H9 (cell line): ENCODE data around the gene LCE1A. TPM values are rescaled to one million over a fixed set of nuclear protein-coding genes. Genes with fewer than 3 reads are reported as not detected.

Experiments
- DNase-seq: peaks from one replicate; pipeline ENCODE4 v3.0.0-alpha.2; 2017
- H2AFZ ChIP-seq: one replicate; pipeline ENCODE4 v1.6.1; 2013; ENCODE audit warnings: mild to moderate bottlenecking, low read length, control low read depth, moderate library complexity
- H2AK5ac ChIP-seq: 2 replicates; pipeline ENCODE4 v1.6.1; 2013; ENCODE audit warnings: low read length, control low read depth, mixed read lengths; ENCODE audit not compliant: insufficient read length
- H2BK120ac ChIP-seq: one replicate; pipeline ENCODE4 v1.6.1; 2013; ENCODE audit warnings: low read depth, mild to moderate bottlenecking, low read length, control low read depth, inconsistent platforms; ENCODE audit not compliant: poor library complexity, severe bottlenecking
- H2BK12ac ChIP-seq: 2 replicates; pipeline ENCODE4 v1.6.1; 2013; ENCODE audit warnings: low read length, control low read depth, mixed read lengths, low read depth; ENCODE audit not compliant: insufficient read length
- H2BK15ac ChIP-seq: 2 replicates; pipeline ENCODE4 v1.6.1; 2013; ENCODE audit warnings: low read depth, low read length, control low read depth
- H2BK20ac ChIP-seq: one replicate; pipeline ENCODE4 v1.6.1; 2013; ENCODE audit warnings: low read depth, mild to moderate bottlenecking, low read length, control low read depth, inconsistent platforms; ENCODE audit not compliant: poor library complexity, severe bottlenecking
- H2BK5ac ChIP-seq: 2 replicates; pipeline ENCODE4 v1.6.1; 2013; ENCODE audit warnings: low read length, control low read depth, mixed read lengths; ENCODE audit not compliant: insufficient read length
- H3K14ac ChIP-seq: 2 replicates; pipeline ENCODE4 v1.6.1; 2013; ENCODE audit warnings: low read length, control low read depth; ENCODE audit not compliant: insufficient read depth
- H3K18ac ChIP-seq: 2 replicates; pipeline ENCODE4 v1.6.1; 2013; ENCODE audit warnings: low read depth, mild to moderate bottlenecking, mixed read lengths, low read length, control low read depth; ENCODE audit not compliant: insufficient read length
- H3K23ac ChIP-seq: 2 replicates; pipeline ENCODE4 v1.6.1; 2013; ENCODE audit warnings: low read length, control low read depth, mixed read lengths, low read depth; ENCODE audit not compliant: insufficient read length
- H3K23me2 ChIP-seq: 2 replicates; pipeline ENCODE4 v1.6.1; 2013; ENCODE audit warnings: low read depth, mild to moderate bottlenecking, mixed read lengths, low read length, control low read depth; ENCODE audit not compliant: insufficient read length, poor library complexity, severe bottlenecking
- H3K27ac ChIP-seq: 2 replicates; pipeline ENCODE4 v1.5.1; 2013; ENCODE audit warnings: low read length, control low read depth, mixed read lengths, low read depth; ENCODE audit not compliant: insufficient read length
- H3K27me3 ChIP-seq: 2 replicates; pipeline ENCODE4 v1.6.1; 2013; ENCODE audit warnings: low read length, control low read depth, inconsistent platforms; ENCODE audit not compliant: insufficient read depth
- H3K4ac ChIP-seq: 2 replicates; pipeline ENCODE4 v1.6.1; 2013; ENCODE audit warnings: low read depth, mild to moderate bottlenecking, control low read depth, inconsistent platforms, low read length, moderate library complexity
- H3K4me1 ChIP-seq: 2 replicates; pipeline ENCODE4 v1.6.1; 2013; ENCODE audit warnings: low read length, control low read depth, inconsistent platforms; ENCODE audit not compliant: insufficient read depth
- H3K4me2 ChIP-seq: 2 replicates; pipeline ENCODE4 v1.6.1; 2013; ENCODE audit warnings: low read length, control low read depth, mixed read lengths; ENCODE audit not compliant: insufficient read length, insufficient read depth
- H3K56ac ChIP-seq: 2 replicates; pipeline ENCODE4 v1.6.1; 2013; ENCODE audit warnings: low read depth, mild to moderate bottlenecking, mixed read lengths, low read length, control low read depth; ENCODE audit not compliant: insufficient read length
- H3K79me1 ChIP-seq: 2 replicates; pipeline ENCODE4 v1.6.1; 2013; ENCODE audit warnings: low read depth, mild to moderate bottlenecking, moderate library complexity, low read length, control low read depth, inconsistent platforms; ENCODE audit not compliant: insufficient read depth, poor library complexity, severe bottlenecking
- H3K79me2 ChIP-seq: 2 replicates; pipeline ENCODE4 v1.6.1; 2013; ENCODE audit warnings: low read length, control low read depth, inconsistent platforms; ENCODE audit not compliant: insufficient read depth
- H3K9ac ChIP-seq: 2 replicates; pipeline ENCODE4 v1.6.1; 2013; ENCODE audit warnings: low read length, control low read depth, mixed read lengths; ENCODE audit not compliant: insufficient read length; ENCODE audit errors: extremely low read depth
- H3K9me3 ChIP-seq: one replicate; pipeline ENCODE4 v1.6.1; 2013; ENCODE audit warnings: low read depth, low read length, inconsistent platforms; ENCODE audit not compliant: control insufficient read depth
- H3T11ph ChIP-seq: one replicate; pipeline ENCODE4 v1.6.1; 2013; ENCODE audit warnings: mild to moderate bottlenecking, low read length, control low read depth, inconsistent platforms
- H4K20me1 ChIP-seq: one replicate; pipeline ENCODE4 v1.6.1; 2013; ENCODE audit not compliant: control insufficient read depth, insufficient read length, insufficient read depth
- H4K5ac ChIP-seq: 2 replicates; pipeline ENCODE4 v1.6.1; 2013; ENCODE audit warnings: low read depth, mild to moderate bottlenecking, mixed read lengths, low read length, control low read depth; ENCODE audit not compliant: insufficient read length
- H4K8ac ChIP-seq: replicated peaks from 2 replicates; pipeline ENCODE4 v1.6.1; 2013; ENCODE audit warnings: low read length, control low read depth, mixed read lengths, low read depth; ENCODE audit not compliant: insufficient read length
- H4K91ac ChIP-seq: 2 replicates; pipeline ENCODE4 v1.6.1; 2013; ENCODE audit warnings: low read depth, mild to moderate bottlenecking, moderate library complexity, mixed read lengths, low read length, control low read depth; ENCODE audit not compliant: insufficient read length
- H3K27ac Mint-ChIP-seq, 3 experiments: 2 replicates in 2 of 3; 3 replicates in 1 of 3; pipeline ENCODE4 v1.8.0; 2020 to 2021; ENCODE audit warnings: mixed read lengths in 3 of 3, mild to moderate bottlenecking in 1 of 3, moderate library complexity in 1 of 3
- H3K27me3 Mint-ChIP-seq: 2 replicates; pipeline ENCODE4 v1.8.0; 2021; ENCODE audit warnings: low read depth, mild to moderate bottlenecking, moderate library complexity, mixed read lengths
- H3K36me3 Mint-ChIP-seq, 3 experiments: 2 replicates in 2 of 3; 3 replicates in 1 of 3; pipeline ENCODE4 v1.8.0; 2020 to 2021; ENCODE audit warnings: low read depth in 3 of 3, mixed read lengths in 3 of 3; ENCODE audit not compliant: insufficient read depth in 1 of 3
- H3K4me1 Mint-ChIP-seq, 2 experiments: 2 replicates each; pipeline ENCODE4 v1.8.0; 2020; ENCODE audit warnings: mixed read lengths in 2 of 2
- H3K4me3 Mint-ChIP-seq, 2 experiments: 2 replicates in 1 of 2; 3 replicates in 1 of 2; pipeline ENCODE4 v1.8.0; 2020 to 2021; ENCODE audit warnings: mild to moderate bottlenecking in 2 of 2, mixed read lengths in 2 of 2, moderate library complexity in 1 of 2
- H3K9me3 Mint-ChIP-seq, 2 experiments: 2 replicates in 1 of 2; 3 replicates in 1 of 2; pipeline ENCODE4 v1.8.0; 2020; ENCODE audit warnings: mild to moderate bottlenecking in 2 of 2, mixed read lengths in 2 of 2, moderate library complexity in 1 of 2
- WGBS: extraction: QIAGEN DNeasy Blood & Tissue Kit; methylation state at CpG from one replicate; pipeline ENCODE4 v1.1.7; 2013; ENCODE audit warnings: missing lambda C conversion rate, low lambda C conversion rate, mixed read lengths; ENCODE audit not compliant: insufficient read length; ENCODE audit errors: extremely low coverage; 5-methylcytosine and 5-hydroxymethylcytosine counted together
- total RNA-seq: library from RNA; stranded (reverse); gene quantifications from 2 replicates; pipeline ENCODE4 v1.2.1, GENCODE V29; 2021
- TF ChIP-seq, protein P1 (sequence below): fragments of 200-600 bp; sonication (generic); conservative IDR thresholded peaks from 3 replicates; pipeline ENCODE4 v1.8.0; 2021; ENCODE audit warnings: antibody characterized with exemption, mild to moderate bottlenecking

Gene LCE1A
- total RNA-seq, 1 experiment from 2014 or later: not detected

DNA sequence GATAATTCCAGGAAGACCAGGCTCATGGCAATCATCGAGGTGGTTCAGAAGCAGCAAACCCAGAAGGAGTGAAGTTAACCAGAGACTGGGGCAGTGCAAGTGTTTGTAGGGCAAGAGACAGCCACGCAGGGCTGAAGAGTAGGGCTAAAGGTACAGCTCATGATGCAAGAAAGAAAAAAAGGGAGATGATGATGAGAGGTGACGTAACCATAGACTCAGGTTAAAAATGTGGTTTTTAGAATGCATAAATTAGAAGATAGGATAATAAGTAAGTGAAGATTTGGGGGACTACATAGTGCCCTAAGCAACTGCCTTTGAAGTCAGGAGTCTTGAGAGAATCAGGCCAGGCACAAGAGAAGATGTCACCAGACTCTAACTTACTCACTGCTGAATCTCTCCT, 32.9 kb downstream of the LCE1A start:
- TF ChIP-seq, protein P1, sequence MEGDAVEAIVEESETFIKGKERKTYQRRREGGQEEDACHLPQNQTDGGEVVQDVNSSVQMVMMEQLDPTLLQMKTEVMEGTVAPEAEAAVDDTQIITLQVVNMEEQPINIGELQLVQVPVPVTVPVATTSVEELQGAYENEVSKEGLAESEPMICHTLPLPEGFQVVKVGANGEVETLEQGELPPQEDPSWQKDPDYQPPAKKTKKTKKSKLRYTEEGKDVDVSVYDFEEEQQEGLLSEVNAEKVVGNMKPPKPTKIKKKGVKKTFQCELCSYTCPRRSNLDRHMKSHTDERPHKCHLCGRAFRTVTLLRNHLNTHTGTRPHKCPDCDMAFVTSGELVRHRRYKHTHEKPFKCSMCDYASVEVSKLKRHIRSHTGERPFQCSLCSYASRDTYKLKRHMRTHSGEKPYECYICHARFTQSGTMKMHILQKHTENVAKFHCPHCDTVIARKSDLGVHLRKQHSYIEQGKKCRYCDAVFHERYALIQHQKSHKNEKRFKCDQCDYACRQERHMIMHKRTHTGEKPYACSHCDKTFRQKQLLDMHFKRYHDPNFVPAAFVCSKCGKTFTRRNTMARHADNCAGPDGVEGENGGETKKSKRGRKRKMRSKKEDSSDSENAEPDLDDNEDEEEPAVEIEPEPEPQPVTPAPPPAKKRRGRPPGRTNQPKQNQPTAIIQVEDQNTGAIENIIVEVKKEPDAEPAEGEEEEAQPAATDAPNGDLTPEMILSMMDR: no peak
- Histone ChIP-seq H3K9ac (no peak overlapping the region), H2BK15ac (no peak overlapping the region), H4K5ac (no peak overlapping the region), H3K4me2 (no peak overlapping the region), H3K23me2 (no peaks in the 10 kb centered on the region), H4K20me1 (no peaks in the 10 kb centered on the region), H3K4ac (no peak overlapping the region), H3K18ac (no peak overlapping the region), H2AFZ (no peak overlapping the region), H2BK5ac (no peak overlapping the region), H3K27me3 (no peaks in the 10 kb centered on the region), H4K91ac (no peak overlapping the region), H3K23ac (no peak overlapping the region), H4K8ac (no peak overlapping the region), H2BK120ac (no peak overlapping the region), H3K79me2 (no peaks in the 10 kb centered on the region), H2BK12ac (no peak overlapping the region), H3T11ph (no peak overlapping the region), H2BK20ac (no peak overlapping the region), H3K79me1 (no peaks in the 10 kb centered on the region), H3K4me1 (no peaks in the 10 kb centered on the region), H3K9me3 (peaks cover 82% of the 10 kb centered on the region), H3K14ac (no peak overlapping the region), H2AK5ac (no peak overlapping the region), H3K27ac (no peak overlapping the region), H3K56ac (no peak overlapping the region)
- H3K36me3 Mint-ChIP-seq: peaks cover 2 to 18% (median 12%) of the 10 kb centered on the region in 3 experiments; a peak in 6 of 7 replicates
- no peaks in the 10 kb centered on the region for H3K27me3 Mint-ChIP-seq
- no peak overlapping the region for H3K27ac Mint-ChIP-seq
- H3K4me1 Mint-ChIP-seq: no peaks in the 10 kb centered on the region
- no peak overlapping the region for H3K4me3 Mint-ChIP-seq
- no peak for DNase-seq
- 100% methylated on average over 1 of the region's 3 CpGs for WGBS
- peaks cover 80 to 82% of the 10 kb centered on the region in 2 experiments for H3K9me3 Mint-ChIP-seq
